ENCODE measurements around the gene ATP5F1D.

The ATP5F1D gene

GRCh38 chr19:1239796-1240737, 1.5 kb upstream of the ATP5F1D start:
- H2BK120ac ChIP-seq (ENCODE audit: insufficient read depth, low read length, poor library complexity): peak overlapping the region; percentile 32
- peaks cover 8% of the 10 kb centered on the region for H3K79me2 ChIP-seq (ENCODE audit: control insufficient read depth, insufficient read depth, low read length, poor library complexity)
- H3K27ac ChIP-seq (ENCODE audit: low read depth, low read length): no peak overlapping the region
- peaks cover 13% of the 10 kb centered on the region for H3K79me1 ChIP-seq (ENCODE audit: low read length)
- H2BK5ac ChIP-seq (ENCODE audit: low read depth, low read length, poor library complexity): peak overlapping the region; percentile 10
- peaks cover 15% of the 10 kb centered on the region in 2 experiments for H3K36me3 ChIP-seq (ENCODE audit: control insufficient read depth in 1 of 2, insufficient read depth in 2 of 2, low read length in 2 of 2)
- H4K91ac ChIP-seq (ENCODE audit: low read depth, low read length): peak overlapping the region; percentile 94
- H3K4ac ChIP-seq (ENCODE audit: low read depth, low read length): peak overlapping the region; percentile 71
- no peaks in the 10 kb centered on the region for H3K27me3 ChIP-seq (ENCODE audit: insufficient read depth, low read length)
- H3K9ac ChIP-seq (ENCODE audit: low read length): peak overlapping the region; percentile 24
- peak overlapping the region; percentile 53 for H3K4me3 ChIP-seq (ENCODE audit: low read depth, low read length)
- no CpG with 5 or more reads among the region's 84 CpGs for WGBS (ENCODE audit: extremely low coverage, insufficient coverage, insufficient read length)
- H2AK5ac ChIP-seq (ENCODE audit: low read length): peak overlapping the region; percentile 79
- peak overlapping the region; percentile 86 for H2AFZ ChIP-seq (ENCODE audit: insufficient read depth, low read length, poor library complexity)
- peak overlapping the region; percentile 83 for H3K4me2 ChIP-seq (ENCODE audit: low read length)
- H2BK12ac ChIP-seq (ENCODE audit: low read length): peak overlapping the region; percentile 47
- peak overlapping the region; percentile 90 for H3K14ac ChIP-seq (ENCODE audit: low read length)
- peaks cover 3% of the 10 kb centered on the region for H3K9me3 ChIP-seq (ENCODE audit: insufficient read depth, low read depth, low read length)
- peaks cover 11 to 25% of the 10 kb centered on the region in 2 experiments for H3K4me1 ChIP-seq (ENCODE audit: control insufficient read depth in 1 of 2, insufficient read depth in 2 of 2, low read length in 2 of 2)
- peak overlapping the region; percentile 95 for H4K8ac ChIP-seq (ENCODE audit: low read depth, low read length)
- H3K23ac ChIP-seq (ENCODE audit: low read length): no peak overlapping the region
- peak; percentile 85 to 89 for DNase-seq
- H3K18ac ChIP-seq (ENCODE audit: low read length): peak overlapping the region; percentile 72
- peak overlapping the region; percentile 78 for H4K12ac ChIP-seq (ENCODE audit: low read depth, low read length)

DNA sequence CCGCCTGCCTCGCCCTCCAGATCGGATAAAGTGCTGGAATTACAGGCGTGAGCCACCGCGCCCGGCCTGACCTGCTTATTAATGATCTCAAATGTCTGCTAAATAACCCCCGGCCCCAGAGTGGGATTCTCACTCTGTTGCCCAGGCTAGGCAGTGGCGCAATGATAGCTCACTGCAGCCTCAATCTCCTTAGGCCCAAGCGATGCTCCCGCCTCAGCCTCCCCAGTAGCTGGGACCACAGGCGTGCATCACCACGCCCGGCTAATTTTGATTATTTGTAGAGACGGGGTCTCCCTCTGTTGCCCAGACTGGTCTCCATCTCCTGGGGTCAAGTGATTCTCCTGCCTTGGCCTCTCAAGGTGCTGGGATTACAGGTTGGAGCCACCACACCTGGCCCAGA, 626 bp upstream of the ATP5F1D start:
- Histone ChIP-seq H3K27ac (ENCODE audit: low read depth, low read length) (no peak overlapping the region), H2BK120ac (ENCODE audit: insufficient read depth, low read length, poor library complexity) (no peak overlapping the region), H3K79me2 (ENCODE audit: control insufficient read depth, insufficient read depth, low read length, poor library complexity) (peaks cover 8% of the 10 kb centered on the region), H3K9ac (ENCODE audit: low read length) (no peak overlapping the region), H3K14ac (ENCODE audit: low read length) (no peak overlapping the region), H3K4me2 (ENCODE audit: low read length) (peak overlapping the region; percentile 95), H4K12ac (ENCODE audit: low read depth, low read length) (no peak overlapping the region), H4K8ac (ENCODE audit: low read depth, low read length) (peak overlapping the region; percentile 1), H3K27me3 (ENCODE audit: insufficient read depth, low read length) (no peaks in the 10 kb centered on the region), H2BK5ac (ENCODE audit: low read depth, low read length, poor library complexity) (no peak overlapping the region), H2BK12ac (ENCODE audit: low read length) (no peak overlapping the region), H3K4me3 (ENCODE audit: low read depth, low read length) (no peak overlapping the region), H3K18ac (ENCODE audit: low read length) (no peak overlapping the region), H2AK5ac (ENCODE audit: low read length) (no peak overlapping the region), H3K4ac (ENCODE audit: low read depth, low read length) (no peak overlapping the region), H4K91ac (ENCODE audit: low read depth, low read length) (no peak overlapping the region), H2AFZ (ENCODE audit: insufficient read depth, low read length, poor library complexity) (no peak overlapping the region), H3K9me3 (ENCODE audit: insufficient read depth, low read depth, low read length) (peaks cover 3% of the 10 kb centered on the region), H3K79me1 (ENCODE audit: low read length) (peaks cover 13% of the 10 kb centered on the region), H3K23ac (ENCODE audit: low read length) (no peak overlapping the region), H3K36me3 (ENCODE audit: control insufficient read depth in 1 of 2, insufficient read depth in 2 of 2, low read length in 2 of 2) (peaks cover 10% of the 10 kb centered on the region in 2 experiments), H3K4me1 (ENCODE audit: control insufficient read depth in 1 of 2, insufficient read depth in 2 of 2, low read length in 2 of 2) (peaks cover 11 to 25% of the 10 kb centered on the region in 2 experiments)
- DNase-seq: no peak
- WGBS (ENCODE audit: extremely low coverage, insufficient coverage, insufficient read length): no CpG with 5 or more reads among the region's 15 CpGs

- H3K27ac ChIP-seq (ENCODE audit: low read depth, low read length): peak overlapping the region; percentile 19
- H2AK5ac ChIP-seq (ENCODE audit: low read length): no peak overlapping the region
- no peak overlapping the region for H2BK5ac ChIP-seq (ENCODE audit: low read depth, low read length, poor library complexity)
- H3K79me2 ChIP-seq (ENCODE audit: control insufficient read depth, insufficient read depth, low read length, poor library complexity): peaks cover 13% of the 10 kb centered on the region
- H3K18ac ChIP-seq (ENCODE audit: low read length): no peak overlapping the region
- H3K4me3 ChIP-seq (ENCODE audit: low read depth, low read length): no peak overlapping the region
- peaks cover 11 to 22% of the 10 kb centered on the region in 2 experiments for H3K4me1 ChIP-seq (ENCODE audit: control insufficient read depth in 1 of 2, insufficient read depth in 2 of 2, low read length in 2 of 2)
- no peak overlapping the region for H2BK120ac ChIP-seq (ENCODE audit: insufficient read depth, low read length, poor library complexity)
- H2AFZ ChIP-seq (ENCODE audit: insufficient read depth, low read length, poor library complexity): no peak overlapping the region
- no peak overlapping the region for H2BK12ac ChIP-seq (ENCODE audit: low read length)
- no peak overlapping the region for H3K4me2 ChIP-seq (ENCODE audit: low read length)
- DNase-seq: peak; percentile 70 to 84
- no peak overlapping the region for H3K9ac ChIP-seq (ENCODE audit: low read length)
- H3K79me1 ChIP-seq (ENCODE audit: low read length): peaks cover 17% of the 10 kb centered on the region
- no peaks in the 10 kb centered on the region for H3K27me3 ChIP-seq (ENCODE audit: insufficient read depth, low read length)
- no peaks in the 10 kb centered on the region for H3K9me3 ChIP-seq (ENCODE audit: insufficient read depth, low read depth, low read length)
- peaks cover 10 to 12% of the 10 kb centered on the region in 2 experiments for H3K36me3 ChIP-seq (ENCODE audit: control insufficient read depth in 1 of 2, insufficient read depth in 2 of 2, low read length in 2 of 2)
- no peak overlapping the region for H4K12ac ChIP-seq (ENCODE audit: low read depth, low read length)
- WGBS (ENCODE audit: extremely low coverage, insufficient coverage, insufficient read length): no CpG with 5 or more reads among the region's 33 CpGs
- H3K14ac ChIP-seq (ENCODE audit: low read length): no peak overlapping the region
- H3K23ac ChIP-seq (ENCODE audit: low read length): no peak overlapping the region
- no peak overlapping the region for H4K8ac ChIP-seq (ENCODE audit: low read depth, low read length)
- no peak overlapping the region for H4K91ac ChIP-seq (ENCODE audit: low read depth, low read length)
- no peak overlapping the region for H3K4ac ChIP-seq (ENCODE audit: low read depth, low read length)
Observed at GRCh38 chr19:1243768-1244692, 2.5 kb downstream of the ATP5F1D start.

DNA sequence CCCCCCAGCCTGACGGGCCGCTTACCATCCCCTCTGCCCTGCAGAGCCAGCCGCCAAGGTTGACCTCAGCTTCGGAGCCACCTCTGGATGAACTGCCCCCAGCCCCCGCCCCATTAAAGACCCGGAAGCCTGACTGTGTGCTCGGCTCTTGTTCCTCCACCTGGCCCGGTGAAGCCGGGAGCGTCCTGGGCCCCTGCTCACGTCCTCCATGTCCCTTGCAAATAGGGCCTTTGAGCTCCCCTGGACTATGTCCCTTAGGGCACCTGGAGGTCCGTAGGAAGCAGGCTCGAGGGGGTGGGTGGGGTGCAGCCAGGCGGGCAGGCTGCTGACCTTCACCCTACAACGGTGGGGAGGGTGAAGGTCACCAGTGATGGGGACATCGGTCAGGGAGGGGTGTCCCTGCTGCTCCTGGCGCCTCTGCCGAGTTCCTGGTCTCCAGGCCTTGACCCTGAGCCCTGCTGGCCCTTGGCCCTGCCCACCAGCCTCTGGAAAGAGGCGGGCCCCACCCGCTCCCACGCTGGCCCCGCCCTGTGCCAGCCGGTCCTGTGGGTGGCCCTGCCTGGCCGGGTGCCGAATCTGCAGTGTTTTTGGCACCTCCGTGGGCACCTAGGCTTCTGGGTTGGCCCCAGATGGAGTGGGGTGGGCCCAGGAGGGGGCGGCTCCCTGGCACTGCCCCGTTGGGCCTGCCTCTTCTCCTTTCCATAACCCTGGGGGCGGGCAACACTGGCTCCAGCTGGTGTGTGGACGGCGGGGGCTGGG, 3.3 kb downstream of the ATP5F1D start:
- WGBS (ENCODE audit: extremely low coverage, insufficient coverage, insufficient read length): no CpG with 5 or more reads among the region's 31 CpGs
- H2BK5ac ChIP-seq (ENCODE audit: low read depth, low read length, poor library complexity): no peak overlapping the region

More for the DNA sequence above, 3.3 kb downstream of the ATP5F1D start:
- Histone ChIP-seq H4K8ac (ENCODE audit: low read depth, low read length) (no peak overlapping the region), H3K4me2 (ENCODE audit: low read length) (no peak overlapping the region), H3K79me2 (ENCODE audit: control insufficient read depth, insufficient read depth, low read length, poor library complexity) (peaks cover 14% of the 10 kb centered on the region), H3K23ac (ENCODE audit: low read length) (no peak overlapping the region), H3K4me1 (ENCODE audit: control insufficient read depth in 1 of 2, insufficient read depth in 2 of 2, low read length in 2 of 2) (peaks cover 11 to 19% of the 10 kb centered on the region in 2 experiments), H3K4me3 (ENCODE audit: low read depth, low read length) (no peak overlapping the region), H3K27ac (ENCODE audit: low read depth, low read length) (peak overlapping the region; percentile 19), H3K9me3 (ENCODE audit: insufficient read depth, low read depth, low read length) (no peaks in the 10 kb centered on the region), H3K4ac (ENCODE audit: low read depth, low read length) (no peak overlapping the region), H2BK12ac (ENCODE audit: low read length) (no peak overlapping the region), H3K9ac (ENCODE audit: low read length) (peak overlapping the region; percentile 29), H4K12ac (ENCODE audit: low read depth, low read length) (no peak overlapping the region), H2BK120ac (ENCODE audit: insufficient read depth, low read length, poor library complexity) (no peak overlapping the region), H2AFZ (ENCODE audit: insufficient read depth, low read length, poor library complexity) (no peak overlapping the region), H4K91ac (ENCODE audit: low read depth, low read length) (no peak overlapping the region), H3K14ac (ENCODE audit: low read length) (no peak overlapping the region), H3K27me3 (ENCODE audit: insufficient read depth, low read length) (no peaks in the 10 kb centered on the region), H3K18ac (ENCODE audit: low read length) (no peak overlapping the region), H3K36me3 (ENCODE audit: control insufficient read depth in 1 of 2, insufficient read depth in 2 of 2, low read length in 2 of 2) (peaks cover 12 to 13% of the 10 kb centered on the region in 2 experiments), H2AK5ac (ENCODE audit: low read length) (no peak overlapping the region), H3K79me1 (ENCODE audit: low read length) (peaks cover 22% of the 10 kb centered on the region)
- DNase-seq: peak; percentile 42 to 62
